ENCODE data around the gene SFTA2. TPM values are rescaled to one million over a fixed set of nuclear protein-coding genes. Genes with fewer than 3 reads are reported as not detected.

Gene SFTA2
- total and polyA plus RNA-seq, 9 of the 15 experiments (the other 6 are each of a cell fraction or from before 2014, with no cell fraction given): not detected

DNA sequence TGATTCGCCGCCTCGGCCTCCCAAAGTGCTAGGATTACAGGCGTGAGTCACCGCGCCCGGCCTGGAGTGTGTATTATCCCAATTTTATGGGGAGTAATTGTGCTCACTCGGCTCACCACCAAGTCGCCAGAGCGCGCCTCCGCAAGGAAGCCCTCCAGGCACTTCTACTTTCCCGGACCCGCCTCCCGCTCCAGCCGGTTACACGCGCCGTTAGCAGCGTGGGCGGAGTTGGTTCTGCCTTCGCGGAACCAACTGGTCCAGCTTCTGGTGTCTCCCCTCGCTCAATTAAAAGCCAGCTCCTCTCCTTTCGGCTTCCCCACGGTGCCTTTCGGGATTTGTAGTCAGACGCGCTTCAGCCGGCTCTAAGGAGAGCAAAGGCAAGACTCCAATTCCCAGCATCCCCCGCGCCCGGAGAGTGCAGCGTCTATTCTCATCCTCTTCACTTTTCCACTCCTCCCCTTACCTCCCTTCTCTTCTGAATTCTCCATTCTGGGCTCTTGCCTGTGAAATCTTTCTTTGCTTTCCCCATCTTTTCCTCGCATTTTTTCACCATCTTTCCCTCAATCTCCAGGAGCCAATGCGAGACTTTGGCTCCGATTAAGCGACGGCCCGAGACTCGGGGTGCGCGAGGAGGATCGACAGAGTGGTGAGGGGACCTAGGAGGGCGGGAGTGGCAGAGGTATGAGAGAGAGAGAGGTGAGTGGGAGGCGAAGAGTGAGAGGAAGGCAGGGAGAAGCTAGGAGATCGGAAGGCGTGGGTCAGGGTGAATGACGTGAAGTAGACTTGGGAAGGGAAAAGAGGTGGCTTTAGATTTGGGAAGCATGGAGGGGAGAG, 24.0 kb downstream of the SFTA2 start, which contains the start of gene GTF2H4 (continued):
- TF ChIP-seq CTCFL (IDR thresholded peaks at IDR 0.05; ENCODE audit: borderline replicate concordance, insufficient read depth, low read depth, low read length, poor library complexity, severe bottlenecking) (no peak), ZNF23 (CRISPR knock-in tag; IDR thresholded peaks at IDR 0.05) (no peak), RBM39 (optimal IDR thresholded peaks at IDR 0.05; ENCODE audit: low read depth, low read length) (peak; percentile 68), ZNF57 (CRISPR knock-in tag; IDR thresholded peaks at IDR 0.05) (no peak), IRF1 (CRISPR knock-in tag; IDR thresholded peaks at IDR 0.05; ENCODE audit: borderline replicate concordance) (no peak), TEAD1 (CRISPR knock-in tag; IDR thresholded peaks at IDR 0.05) (peak; percentile 71 to 94; a peak in 2 of 4 replicates), ZNF184 (CRISPR knock-in tag; IDR thresholded peaks at IDR 0.05) (peak; percentile 98), GMEB1 (CRISPR knock-in tag; IDR thresholded peaks at IDR 0.05) (peak; percentile 74), RBM17 (IDR thresholded peaks at IDR 0.05; ENCODE audit: borderline replicate concordance, low read depth, low read length) (no peak), RBM22 (IDR thresholded peaks at IDR 0.05; ENCODE audit: low read depth, low read length, poor library complexity, severe bottlenecking) (no peak), RERE (CRISPR knock-in tag; IDR thresholded peaks at IDR 0.05; ENCODE audit: borderline replicate concordance) (no peak), BDP1 (IDR thresholded peaks at IDR 0.05; ENCODE audit: insufficient read depth, insufficient read length) (no peak)
- TF ChIP-seq, protein P1, sequence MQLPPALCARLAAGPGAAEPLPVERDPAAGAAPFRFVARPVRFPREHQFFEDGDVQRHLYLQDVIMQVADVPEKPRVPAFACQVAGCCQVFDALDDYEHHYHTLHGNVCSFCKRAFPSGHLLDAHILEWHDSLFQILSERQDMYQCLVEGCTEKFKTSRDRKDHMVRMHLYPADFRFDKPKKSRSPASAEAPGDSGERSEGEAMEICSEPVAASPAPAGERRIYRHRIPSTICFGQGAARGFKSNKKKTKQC (CRISPR knock-in tag; IDR thresholded peaks at IDR 0.05): peak; percentile 77; the same call in 1 of the 2 replicates

All from K562 (cell line).